HG02759 (cell line): ENCODE results near the gene CHD2.

Experiments used
- ATAC-seq: cut with Tn5 transposase; IDR thresholded peaks from one replicate; pipeline ENCODE4 v1.9.1; 2021; ENCODE audit warnings: mild to moderate bottlenecking, moderate library complexity; ENCODE audit not compliant: unreplicated experiment

The CHD2 gene

GRCh38 chr15:93076875-93077274 is 176.8 kb downstream of the CHD2 start:
- ATAC-seq, result no peak
